Neural crest cell (in vitro differentiated cells): ENCODE data around the gene PALMD. TPM values are rescaled to one million over a fixed set of nuclear protein-coding genes. Genes with fewer than 3 reads are reported as not detected.
A peak's percentile ranks its signal among the peaks of the same experiment; 100 is the strongest.

Experiments
- DNase-seq: peaks from one replicate; pipeline ENCODE4 v3.0.0; 2021; ENCODE audit warnings: low read depth, mixed read lengths, low spot score
- H3K27ac Mint-ChIP-seq: one replicate; pipeline ENCODE4 v1.8.0; 2021; ENCODE audit warnings: mild to moderate bottlenecking, mixed read lengths; ENCODE audit not compliant: unreplicated experiment
- H3K27me3 Mint-ChIP-seq: 2 replicates; pipeline ENCODE4 v1.8.0; 2021; ENCODE audit warnings: low read depth, mild to moderate bottlenecking, mixed read lengths
- H3K36me3 Mint-ChIP-seq: 2 replicates; pipeline ENCODE4 v1.8.0; 2021; ENCODE audit warnings: low read depth, mild to moderate bottlenecking, mixed read lengths
- H3K4me1 Mint-ChIP-seq: 2 replicates; pipeline ENCODE4 v1.8.0; 2021; ENCODE audit warnings: mixed read lengths
- H3K4me3 Mint-ChIP-seq: one replicate; pipeline ENCODE4 v1.8.0; 2021; ENCODE audit warnings: mild to moderate bottlenecking, mixed read lengths
- H3K9me3 Mint-ChIP-seq: 2 replicates; pipeline ENCODE4 v1.8.0; 2021; ENCODE audit warnings: mixed read lengths
- CTCF ChIP-seq: fragments of 200-600 bp; sonication (generic); conservative IDR thresholded peaks from 2 replicates; pipeline ENCODE4 v1.5.0; 2021; ENCODE audit warnings: antibody characterized with exemption, mild to moderate bottlenecking
- total RNA-seq: library from RNA; stranded (reverse); gene quantifications from 2 replicates; pipeline ENCODE4 v1.2.1, GENCODE V29; 2021

The PALMD gene
- total RNA-seq, 1 donor from 2014 or later, result 0.21 TPM

DNA sequence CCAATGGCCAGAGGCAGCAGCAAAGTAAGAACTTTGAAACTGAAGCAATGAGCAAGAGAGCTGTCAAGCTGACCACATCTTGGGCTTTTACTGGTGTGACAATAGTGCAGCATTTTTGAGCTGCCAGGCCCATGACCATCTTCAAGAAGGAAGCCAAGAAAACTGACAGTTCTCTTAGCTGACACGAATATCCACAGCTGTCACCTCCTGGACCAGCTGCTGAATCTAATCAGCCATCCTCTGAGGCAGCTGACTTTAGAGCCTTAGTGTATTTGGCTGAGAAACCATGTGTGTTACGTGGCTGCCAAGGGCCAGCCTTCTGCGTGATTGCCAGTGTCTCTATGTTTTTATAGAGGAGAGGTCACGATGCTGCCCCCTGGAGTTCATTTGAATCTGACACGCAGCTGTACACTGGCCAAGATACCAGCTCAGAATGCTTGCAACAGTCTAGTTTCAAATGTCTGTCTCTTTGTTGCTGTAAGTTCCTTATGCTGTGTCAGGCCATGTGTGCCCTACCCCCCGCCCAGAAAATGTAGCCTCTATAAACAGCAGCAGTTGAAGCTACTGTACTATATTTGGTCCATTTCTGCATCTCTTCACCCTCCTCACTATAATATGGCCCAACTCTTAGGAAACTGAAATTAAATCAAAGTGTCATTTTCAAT lies 39.7 kb downstream of the PALMD start:
- peak; percentile 74 for TF ChIP-seq CTCF
- H3K27me3 Mint-ChIP-seq, result no peaks in the 10 kb centered on the region
- peak; percentile 64 for DNase-seq
- H3K27ac Mint-ChIP-seq, result no peak overlapping the region
- H3K4me1 Mint-ChIP-seq, result peaks cover 6% of the 10 kb centered on the region
- peaks cover 2% of the 10 kb centered on the region for H3K9me3 Mint-ChIP-seq
- no peak overlapping the region for H3K4me3 Mint-ChIP-seq
- no peaks in the 10 kb centered on the region for H3K36me3 Mint-ChIP-seq

GRCh38 chr1:99691175-99691574 lies 45.3 kb downstream of the PALMD start:
- DNase-seq, result no peak
- Mint-ChIP-seq H3K4me1 (no peaks in the 10 kb centered on the region), H3K27me3 (no peaks in the 10 kb centered on the region), H3K27ac (no peak overlapping the region), H3K4me3 (no peak overlapping the region), H3K36me3 (no peaks in the 10 kb centered on the region), H3K9me3 (no peaks in the 10 kb centered on the region)
- no peak for TF ChIP-seq CTCF

DNA sequence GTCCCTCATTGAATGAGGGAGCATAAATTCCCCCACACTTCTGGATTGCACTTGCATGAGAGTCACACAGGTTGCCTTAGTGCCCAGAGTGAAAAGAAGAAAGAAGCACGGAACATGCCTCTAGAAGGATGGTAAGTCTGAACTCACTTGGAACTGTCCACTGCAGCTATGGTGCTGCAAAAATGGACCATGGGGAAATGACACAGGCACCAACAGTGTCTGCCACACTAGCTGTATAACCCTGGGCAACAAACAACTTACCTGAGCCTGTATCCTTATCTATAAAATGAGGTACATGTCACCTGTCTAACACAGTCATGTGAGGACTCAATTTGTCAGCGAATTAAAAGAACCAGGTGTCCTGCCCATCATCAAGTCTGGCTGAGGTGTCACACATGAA lies 50.7 kb downstream of the PALMD start:
- DNase-seq, result no peak
- H3K4me3 Mint-ChIP-seq, result no peak overlapping the region
- no peak overlapping the region for H3K27ac Mint-ChIP-seq
- no peaks in the 10 kb centered on the region for H3K27me3 Mint-ChIP-seq
- no peak for TF ChIP-seq CTCF
- no peaks in the 10 kb centered on the region for H3K4me1 Mint-ChIP-seq
- H3K36me3 Mint-ChIP-seq, result no peaks in the 10 kb centered on the region
- H3K9me3 Mint-ChIP-seq, result peaks cover 5% of the 10 kb centered on the region

DNA sequence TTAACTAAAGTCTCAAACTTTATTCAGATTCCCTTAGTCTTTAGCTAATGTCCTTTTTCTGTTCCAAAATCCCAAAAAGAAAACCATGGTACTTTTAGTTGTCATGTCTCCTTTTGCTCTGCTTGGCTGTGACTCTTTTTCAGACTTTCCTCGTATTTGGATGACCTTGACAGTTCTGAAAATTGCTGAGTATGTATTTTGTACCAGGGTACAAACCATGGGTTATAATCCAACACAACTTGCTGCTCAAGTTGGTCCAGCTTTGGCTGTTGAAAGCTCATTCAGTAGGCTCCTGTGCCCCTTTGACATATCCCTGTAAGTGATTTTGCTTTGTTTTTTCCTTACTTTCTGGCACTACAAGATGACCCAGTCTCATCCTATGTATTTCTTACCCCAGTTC lies 51.7 kb downstream of the PALMD start:
- TF ChIP-seq CTCF, result no peak

DNA sequence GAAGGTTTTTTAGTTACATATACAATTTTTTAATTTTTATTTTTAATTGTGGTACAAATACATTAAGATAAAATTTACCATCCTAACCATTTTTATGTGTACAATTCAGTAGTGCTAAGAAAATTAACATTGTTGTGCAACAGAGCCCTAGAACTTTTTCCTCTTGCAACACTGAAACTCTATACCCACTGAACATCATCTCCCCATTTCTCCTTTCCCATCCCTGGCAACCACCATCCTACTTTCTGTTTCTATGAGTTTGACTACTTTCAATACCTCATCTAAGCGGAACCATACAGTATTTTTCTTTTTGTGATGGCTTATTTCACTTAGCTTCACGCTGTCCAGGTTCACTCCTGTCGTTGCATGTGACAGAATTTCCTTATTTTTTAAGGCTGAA lies 54.1 kb downstream of the PALMD start:
- Mint-ChIP-seq H3K9me3 (peaks cover 7% of the 10 kb centered on the region), H3K27ac (no peak overlapping the region), H3K27me3 (no peaks in the 10 kb centered on the region), H3K4me3 (no peak overlapping the region), H3K4me1 (no peaks in the 10 kb centered on the region), H3K36me3 (peaks cover 3% of the 10 kb centered on the region)
- no peak for DNase-seq
- no peak for TF ChIP-seq CTCF

More for the DNA sequence above, 51.7 kb downstream of the PALMD start:
- Mint-ChIP-seq H3K4me1 (no peaks in the 10 kb centered on the region), H3K36me3 (peaks cover 3% of the 10 kb centered on the region), H3K27ac (no peak overlapping the region), H3K27me3 (no peaks in the 10 kb centered on the region), H3K4me3 (no peak overlapping the region), H3K9me3 (peaks cover 7% of the 10 kb centered on the region)
- DNase-seq, result no peak
